Measurements from ENCODE around the gene P2RY6.

P2RY6 gene

DNA sequence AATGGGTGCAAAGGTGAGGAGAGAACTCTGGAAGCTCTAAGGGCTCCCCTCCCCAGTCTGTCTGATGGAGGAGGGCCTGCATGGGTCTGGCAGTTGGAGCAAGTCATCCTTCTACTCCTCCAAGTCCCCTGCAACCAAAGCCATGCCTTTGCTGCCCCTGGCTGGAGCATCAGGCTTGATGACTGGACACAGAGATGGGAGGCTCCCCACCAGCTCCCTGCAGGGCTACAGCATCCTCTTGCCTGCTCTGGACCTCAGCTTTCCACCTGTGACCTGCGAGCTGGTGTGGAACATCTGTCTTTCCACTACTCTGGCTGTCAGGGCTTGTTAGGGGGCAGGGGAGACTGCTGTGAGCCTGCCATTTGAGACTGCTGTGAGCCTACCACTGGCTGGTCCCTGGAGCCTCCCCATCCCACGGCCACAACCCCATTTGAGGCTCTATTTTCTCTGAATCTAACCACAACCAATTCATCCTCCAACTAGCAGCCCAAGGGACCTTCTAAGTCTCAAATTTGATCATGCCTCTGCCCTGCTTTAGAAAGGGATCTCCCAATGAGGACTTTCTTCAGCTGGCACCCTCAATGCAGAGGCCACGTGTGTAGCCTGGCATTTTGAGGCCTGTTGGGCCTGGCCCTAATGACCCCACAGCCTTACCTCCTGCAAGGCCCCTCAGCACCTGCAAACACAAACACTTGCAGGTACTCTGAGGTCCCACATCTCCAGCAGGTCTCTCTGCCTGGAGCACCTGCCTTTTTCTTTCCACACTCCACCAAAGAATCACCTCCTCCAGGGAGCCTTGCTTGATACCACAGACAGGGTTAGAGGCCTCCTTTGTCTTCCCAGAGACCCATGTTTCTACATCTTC lies 9.9 kb downstream of the P2RY6 start:
- no peak for DNase-seq

DNA sequence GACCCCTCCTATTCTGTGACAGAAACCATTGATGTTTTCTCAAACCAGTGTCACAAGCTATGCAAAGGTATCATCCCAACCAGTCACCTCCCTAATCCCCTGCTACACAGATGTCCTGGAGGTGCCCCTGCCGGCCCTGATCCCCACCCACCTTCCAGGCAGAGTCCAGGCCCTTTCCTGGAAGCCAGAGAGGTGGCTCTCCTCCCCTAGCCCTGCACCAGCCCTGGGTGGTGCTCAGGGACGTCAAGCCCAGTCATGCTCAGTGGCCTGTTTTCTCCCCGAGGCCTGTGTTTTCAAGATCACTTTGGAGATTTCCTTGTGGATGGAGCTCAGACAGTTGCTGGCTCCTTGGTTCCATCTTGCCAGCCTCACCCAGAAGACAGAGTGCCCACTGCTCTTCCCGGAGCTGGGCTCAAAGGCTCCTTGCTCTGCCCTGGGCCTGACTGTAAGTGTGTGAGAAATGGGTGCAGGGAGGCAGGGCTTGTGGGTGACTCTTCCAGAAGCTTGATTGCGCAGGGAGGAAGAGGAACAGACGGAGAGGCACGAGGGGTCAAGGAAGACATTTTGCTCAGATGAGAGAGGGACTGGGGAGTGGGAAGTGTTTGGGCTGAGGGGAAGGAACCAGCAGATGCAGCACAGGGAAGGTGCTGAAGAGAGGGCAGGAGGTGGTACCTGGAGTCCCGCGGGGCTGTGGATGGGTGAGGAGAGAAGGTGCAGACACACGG lies 11.3 kb downstream of the P2RY6 start:
- no peak for DNase-seq

DNA sequence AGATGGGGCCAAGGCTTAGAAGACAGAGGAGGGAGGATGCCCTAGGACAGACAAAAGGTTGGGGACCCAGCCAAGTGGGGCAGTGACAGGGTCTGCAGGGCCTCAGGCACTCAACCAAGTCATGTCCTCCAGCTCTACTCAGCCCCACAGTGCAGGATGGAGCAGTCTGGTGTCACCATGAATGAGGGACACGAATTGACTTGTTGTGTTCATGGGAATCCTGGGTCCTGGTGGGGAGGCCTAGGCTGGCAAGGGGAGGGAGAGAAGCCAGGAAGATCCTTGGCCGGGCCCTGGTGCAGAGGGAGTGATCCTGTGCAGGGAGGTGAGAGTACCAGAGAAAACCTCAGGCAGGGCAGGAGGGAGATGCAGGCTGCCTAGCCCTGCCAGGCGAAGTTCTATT lies 12.0 kb downstream of the P2RY6 start:
- no peak for DNase-seq

DNA sequence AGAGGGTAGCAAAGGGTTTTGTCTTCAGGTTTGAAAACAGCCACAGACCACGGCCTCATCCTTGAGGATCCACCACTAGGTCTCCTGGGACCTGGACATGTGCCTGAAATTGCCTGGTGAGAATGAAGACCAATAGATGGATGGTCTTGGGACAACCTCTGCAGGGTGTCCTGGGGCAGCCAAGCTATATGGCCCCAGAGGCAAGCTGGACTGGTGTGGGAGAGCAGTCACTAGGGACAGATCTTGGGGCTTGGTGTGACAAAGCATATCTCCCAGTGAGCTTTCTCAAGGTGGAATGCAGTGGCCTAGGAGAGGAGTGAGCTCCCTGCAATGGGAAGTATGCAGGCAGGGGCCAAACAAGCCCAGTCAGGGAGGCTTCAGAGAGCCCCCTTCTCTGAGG lies 13.6 kb downstream of the P2RY6 start:
- no peak for DNase-seq

DNA sequence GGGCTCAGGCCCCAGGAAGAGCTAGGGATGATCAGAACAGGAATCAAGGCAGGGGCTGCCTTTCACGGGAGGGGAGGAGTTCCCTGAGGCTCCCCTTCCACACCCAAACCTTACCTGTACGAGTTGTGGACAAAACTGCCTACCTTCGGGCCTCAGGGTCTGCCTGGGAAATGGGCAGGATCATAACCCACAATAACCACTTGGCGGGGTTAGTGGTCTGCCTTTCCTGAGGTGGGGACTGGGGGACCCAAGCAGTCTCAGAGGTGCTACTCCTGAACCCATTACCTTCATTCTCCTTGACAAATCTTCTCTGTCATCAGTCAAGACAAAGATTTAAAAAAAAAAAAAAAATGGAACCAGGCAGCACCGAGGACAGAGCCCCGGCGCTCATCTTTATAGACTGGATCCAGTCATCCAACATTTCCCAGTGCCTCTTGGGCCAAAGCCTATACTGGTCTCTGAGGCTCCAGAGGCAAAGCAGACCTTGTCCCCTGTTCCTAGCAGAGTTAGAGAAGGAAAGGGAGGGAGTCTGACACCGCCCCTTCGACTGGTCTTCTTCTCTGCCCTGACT lies 14.2 kb downstream of the P2RY6 start:
- DNase-seq = no peak

DNA sequence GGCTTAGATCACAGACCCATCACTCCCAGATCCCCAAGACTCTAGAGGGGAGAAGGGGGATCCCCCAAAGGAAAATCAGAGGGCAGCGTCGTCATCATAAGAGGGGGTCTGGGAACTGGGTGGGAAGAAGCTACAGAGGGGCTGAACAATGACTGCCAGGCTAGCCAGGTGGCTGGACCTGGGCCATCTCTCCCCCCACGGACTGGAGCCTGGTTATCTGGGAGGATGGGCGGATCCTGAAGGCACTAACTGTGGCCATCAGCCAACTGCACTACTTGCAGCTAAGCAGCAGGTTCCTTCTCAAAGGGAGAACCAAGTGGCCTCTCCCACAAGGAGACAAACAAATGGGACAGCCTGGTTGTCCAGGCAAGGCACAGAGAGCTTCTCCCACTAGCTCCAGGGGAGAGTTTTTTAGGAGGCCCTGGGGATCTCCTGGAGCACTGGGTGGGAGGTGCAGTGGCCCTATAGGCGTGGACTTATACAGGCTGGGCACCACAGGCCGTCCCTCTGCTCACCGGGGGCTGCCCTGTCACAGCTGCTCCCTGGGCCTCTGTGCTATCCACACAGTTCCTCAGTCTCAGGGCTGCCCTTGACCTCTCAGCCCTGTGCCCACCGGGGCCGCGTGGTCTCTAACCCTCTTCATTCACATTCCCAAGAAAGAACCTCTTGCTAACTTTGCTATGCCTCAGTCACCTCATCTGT lies 15.4 kb downstream of the P2RY6 start:
- no peak for DNase-seq

DNA sequence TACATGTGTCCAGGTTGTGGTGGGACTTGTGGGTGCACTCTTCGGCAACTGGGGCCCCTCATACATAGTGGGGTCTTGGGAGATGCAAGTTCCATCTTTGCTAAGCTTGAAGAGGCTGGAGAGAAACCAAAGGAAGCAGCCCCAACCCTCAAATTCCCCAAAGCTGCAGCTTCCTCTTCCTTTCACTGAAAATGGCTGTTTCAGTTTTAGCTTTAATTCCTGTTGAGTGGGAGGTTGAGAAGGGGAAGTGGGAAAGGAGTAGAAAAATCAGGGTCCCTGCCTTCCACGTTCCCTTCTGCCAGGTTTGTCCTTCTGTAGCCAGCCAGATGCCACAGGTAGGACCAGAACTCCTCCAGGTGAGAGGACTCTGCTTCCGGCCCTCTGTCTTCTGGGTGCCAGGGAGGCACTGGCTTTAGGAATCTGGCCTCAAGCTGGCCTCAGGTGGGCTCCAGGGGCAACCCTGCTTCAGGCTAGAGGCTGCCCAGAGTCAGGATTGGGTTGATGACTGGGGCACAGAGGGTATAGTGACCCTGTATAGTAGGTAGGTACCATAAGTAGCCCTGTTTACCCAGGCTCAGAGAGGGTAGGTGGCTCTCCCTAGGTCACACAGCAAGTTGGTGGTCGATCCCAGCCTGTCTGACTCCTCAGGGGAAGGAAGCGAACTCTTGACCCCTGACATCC lies 16.2 kb downstream of the P2RY6 start:
- DNase-seq = no peak

DNA sequence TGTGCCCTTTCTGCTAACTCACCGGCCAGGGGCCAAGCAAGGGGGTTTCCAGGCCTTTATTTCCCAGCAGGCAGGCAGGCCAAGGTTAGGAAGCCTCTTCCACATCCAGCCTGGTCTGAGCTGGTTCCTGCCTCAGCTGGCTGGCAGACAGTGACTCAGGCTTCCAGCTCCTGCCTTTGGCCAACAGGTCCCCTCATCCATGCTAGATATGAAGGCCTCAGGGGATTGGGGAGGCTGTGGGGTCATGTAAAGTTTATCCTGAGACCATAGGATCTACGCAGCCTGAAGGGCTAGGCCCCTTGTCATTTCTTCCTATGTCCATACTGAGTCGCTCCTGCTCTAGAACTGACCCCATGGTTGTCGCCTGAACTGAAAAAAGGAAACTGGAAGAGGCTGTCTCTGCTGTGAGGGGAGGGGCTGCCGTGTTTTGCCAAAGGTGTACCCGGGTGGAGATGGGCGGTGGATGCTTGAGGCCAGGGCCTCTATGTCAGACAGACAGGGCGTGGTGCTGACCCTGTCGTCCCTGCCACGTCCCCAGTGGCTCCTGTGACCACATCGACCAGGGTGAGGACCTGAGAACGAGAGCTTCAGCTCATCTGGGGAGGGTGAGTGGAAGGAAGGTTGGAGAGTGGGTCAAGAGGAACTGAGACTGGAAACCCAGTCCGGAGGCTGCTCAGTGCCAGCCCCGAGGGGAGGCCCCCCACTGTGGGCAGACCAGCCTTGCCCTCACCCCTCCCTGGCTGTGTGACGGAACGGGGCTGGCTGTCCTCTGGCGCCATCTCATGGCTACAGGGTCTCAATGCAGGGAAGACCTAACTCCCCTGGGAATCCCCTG lies 17.0 kb downstream of the P2RY6 start:
- DNase-seq = peak in 3 of 5 donors; percentile 24 to 37 (median 32)

DNA sequence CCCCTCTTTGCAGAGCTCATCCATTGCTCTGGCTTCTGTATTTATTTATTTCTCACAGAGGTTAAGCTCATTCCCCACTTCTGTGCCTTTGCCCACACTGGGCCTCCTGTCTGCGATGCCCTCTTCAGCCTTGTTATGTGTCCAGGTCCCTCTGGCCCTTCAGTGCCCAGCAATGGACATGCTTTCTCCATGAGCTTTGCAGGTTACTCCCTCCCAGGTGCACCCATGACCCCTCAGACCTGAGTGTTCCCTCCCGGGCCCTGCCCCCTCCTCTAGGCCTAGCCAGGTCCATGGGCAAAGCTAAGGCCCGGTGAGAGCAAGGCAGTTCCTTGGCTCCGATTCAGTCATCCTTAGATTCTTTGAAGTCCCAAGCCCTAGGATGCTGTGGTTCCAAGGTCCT lies 18.4 kb downstream of the P2RY6 start:
- DNase-seq = no peak

DNA sequence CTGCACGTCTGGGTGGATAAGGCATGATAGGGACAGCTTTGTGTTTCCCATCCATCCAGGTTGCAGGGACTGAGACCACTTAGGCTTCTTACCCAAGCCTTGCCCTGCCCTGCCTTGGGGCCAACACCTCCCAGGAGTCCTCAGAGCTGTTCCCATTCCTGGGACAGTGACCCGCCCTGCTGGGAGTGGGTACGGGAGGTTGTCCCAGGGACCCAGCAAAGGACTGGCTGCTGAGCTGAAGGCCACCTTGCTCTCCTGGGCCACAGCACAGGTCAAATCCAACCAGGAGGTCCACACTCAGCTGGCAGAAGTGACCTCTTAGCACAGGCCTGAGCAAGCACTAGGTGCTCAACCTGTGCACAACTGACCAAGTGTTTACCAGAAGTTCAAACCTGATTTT lies 19.1 kb downstream of the P2RY6 start:
- DNase-seq = no peak

DNA sequence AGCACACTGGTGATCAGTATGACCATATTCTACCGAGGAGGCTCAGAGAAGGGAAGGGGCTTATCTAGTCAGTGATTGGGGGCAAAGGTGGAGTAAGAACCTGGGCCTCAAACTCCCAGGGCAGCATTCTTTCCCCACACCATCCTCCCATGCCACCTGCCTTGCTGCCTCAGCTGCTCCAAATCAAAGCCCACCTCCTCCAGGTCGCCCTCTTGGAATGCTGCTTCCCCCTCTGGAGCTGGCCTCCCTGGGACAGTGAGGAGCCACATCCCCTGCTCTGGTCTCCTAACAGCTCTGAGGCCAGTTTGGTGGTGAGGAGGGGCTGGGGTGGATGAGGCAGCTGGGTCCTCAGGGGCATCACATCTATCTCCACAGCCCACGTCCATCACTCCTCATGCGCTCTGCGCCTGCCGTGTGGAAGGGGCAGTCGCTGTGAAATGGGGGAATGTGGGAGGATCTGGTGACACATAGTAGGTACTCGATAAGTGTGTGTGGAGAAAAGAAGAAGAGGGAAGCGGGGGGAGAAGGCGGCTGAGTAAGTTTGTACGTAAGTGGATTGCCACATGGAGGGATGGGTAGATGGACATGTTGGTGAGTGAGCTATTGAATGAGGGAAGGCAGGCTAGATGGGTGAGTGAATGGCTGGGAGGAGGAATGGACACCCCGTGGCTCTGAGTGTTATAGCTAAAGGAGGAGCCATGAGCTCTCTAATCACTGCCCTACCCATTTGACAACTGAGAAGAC lies 19.8 kb downstream of the P2RY6 start:
- DNase-seq = no peak

DNA sequence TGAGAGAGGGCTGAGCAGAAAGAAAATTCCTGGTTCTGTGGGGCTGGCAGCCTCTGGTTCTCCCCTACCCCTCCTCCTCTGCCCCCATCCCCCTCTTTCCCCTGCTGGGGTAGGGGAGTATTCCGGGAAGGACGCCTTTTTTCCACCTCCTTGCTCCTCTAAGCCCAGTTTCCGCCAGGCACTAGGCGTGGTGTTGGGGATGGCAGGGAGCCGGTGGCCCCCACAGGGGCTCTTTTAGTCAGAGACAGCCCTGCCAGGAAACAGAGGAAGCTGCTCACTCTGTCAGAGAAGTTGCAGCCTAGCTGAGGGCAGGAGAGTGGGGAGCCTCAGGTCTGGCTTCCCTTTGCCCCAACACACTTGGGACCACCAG lies 20.4 kb downstream of the P2RY6 start:
- no peak for DNase-seq

DNA sequence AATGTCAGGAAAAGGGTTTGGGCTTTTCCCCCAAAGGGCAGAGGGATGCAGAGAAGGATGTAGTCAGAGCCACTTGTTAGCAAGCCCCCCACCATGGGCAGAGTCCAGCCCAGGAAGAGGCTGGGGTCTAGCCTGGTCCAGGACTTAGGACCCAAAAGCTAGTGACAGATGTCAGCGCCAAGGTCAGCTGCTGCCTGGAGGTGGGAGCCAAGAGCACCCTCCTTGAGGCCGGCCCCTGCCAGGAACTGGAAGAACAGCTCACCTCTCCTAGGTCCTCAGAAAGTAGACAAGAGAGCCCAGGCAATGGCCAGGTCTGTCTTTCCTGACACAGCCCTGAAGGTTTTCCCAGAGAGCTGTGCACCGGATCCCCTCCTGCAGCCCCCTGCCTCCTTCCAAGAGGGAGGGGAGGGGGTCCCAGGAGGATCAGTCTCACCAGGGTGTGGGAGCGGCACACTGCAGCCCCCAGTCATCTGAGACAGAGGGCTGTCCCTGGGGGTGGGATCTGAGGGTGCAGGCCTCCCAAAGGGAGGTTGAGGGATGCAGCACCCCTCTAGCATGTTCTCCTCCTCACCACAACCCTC lies 21.3 kb downstream of the P2RY6 start:
- no peak for DNase-seq

DNA sequence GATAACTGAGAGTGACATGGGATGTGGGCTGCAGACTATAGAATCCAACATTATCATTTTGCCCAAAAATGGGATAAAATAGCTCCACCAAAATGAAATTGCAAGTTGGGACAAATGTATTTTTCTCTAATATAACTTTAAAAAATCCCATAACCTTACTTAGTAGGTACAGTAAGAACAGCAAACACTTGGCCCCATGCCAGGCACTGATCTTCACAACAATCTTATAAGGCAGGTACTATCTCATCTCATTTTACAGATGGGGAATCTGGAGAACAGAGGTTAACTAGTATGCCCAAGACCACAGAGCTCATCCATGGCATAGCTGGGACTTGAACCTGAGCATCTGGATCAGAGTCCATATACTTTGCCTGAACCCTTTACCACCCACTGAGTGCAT lies 22.5 kb downstream of the P2RY6 start:
- DNase-seq = no peak

DNA sequence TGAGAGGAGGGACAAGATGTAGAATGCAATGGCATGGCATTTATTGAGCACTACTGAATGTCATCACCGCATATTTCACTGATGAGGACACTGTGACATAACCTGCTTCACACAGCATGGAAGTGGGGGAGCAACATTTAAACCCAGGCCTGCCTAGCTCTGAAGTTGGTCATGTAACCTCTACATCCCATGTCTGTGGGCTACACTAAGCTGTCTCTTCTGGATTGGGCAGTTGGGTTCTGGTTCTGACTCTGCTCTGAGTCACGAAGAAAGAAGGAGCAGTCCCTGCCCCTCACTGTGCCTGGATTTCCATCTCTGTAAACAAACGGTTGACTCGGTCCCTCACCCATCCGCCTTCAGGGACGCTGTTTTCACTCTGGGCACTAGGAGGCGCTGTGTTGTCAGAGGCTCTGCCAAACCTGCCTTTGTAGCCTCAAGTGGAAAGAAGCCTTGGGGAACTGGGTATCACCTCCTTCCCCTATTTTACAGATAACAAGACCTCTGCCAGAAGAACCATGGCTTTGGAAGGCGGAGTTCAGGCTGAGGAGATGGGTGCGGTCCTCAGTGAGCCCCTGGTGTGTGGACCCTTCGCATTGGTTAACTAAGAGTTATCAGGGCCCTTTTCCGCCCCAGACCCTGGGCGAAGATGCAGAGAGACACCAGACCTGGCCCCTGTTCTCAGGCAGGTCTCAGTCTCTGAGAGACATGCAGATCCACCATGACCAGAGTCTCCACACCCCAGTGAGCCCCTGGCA lies 23.3 kb downstream of the P2RY6 start:
- peak in 4 of 5 donors; percentile 42 to 69 (median 56) for DNase-seq

DNA sequence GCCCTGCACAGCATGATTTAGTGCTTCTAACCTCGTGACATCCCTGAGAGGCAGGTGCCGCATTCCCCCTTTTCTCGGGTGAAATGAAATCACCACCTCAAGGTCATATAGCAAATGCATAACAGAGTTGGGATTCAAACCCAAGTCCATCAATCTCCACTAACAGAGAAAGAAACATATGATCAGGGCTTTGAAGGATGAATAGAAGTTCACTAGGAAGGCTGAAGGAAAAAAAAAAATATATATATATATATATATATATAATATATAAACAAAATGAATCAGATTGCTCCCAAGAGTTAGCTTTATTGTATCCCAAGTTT lies 23.8 kb downstream of the P2RY6 start:
- DNase-seq = no peak

DNA sequence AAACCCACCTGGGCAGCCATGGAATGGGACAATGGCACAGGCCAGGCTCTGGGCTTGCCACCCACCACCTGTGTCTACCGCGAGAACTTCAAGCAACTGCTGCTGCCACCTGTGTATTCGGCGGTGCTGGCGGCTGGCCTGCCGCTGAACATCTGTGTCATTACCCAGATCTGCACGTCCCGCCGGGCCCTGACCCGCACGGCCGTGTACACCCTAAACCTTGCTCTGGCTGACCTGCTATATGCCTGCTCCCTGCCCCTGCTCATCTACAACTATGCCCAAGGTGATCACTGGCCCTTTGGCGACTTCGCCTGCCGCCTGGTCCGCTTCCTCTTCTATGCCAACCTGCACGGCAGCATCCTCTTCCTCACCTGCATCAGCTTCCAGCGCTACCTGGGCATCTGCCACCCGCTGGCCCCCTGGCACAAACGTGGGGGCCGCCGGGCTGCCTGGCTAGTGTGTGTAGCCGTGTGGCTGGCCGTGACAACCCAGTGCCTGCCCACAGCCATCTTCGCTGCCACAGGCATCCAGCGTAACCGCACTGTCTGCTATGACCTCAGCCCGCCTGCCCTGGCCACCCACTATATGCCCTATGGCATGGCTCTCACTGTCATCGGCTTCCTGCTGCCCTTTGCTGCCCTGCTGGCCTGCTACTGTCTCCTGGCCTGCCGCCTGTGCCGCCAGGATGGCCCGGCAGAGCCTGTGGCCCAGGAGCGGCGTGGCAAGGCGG lies 24.5 kb downstream of the P2RY6 start:
- DNase-seq = no peak

DNA sequence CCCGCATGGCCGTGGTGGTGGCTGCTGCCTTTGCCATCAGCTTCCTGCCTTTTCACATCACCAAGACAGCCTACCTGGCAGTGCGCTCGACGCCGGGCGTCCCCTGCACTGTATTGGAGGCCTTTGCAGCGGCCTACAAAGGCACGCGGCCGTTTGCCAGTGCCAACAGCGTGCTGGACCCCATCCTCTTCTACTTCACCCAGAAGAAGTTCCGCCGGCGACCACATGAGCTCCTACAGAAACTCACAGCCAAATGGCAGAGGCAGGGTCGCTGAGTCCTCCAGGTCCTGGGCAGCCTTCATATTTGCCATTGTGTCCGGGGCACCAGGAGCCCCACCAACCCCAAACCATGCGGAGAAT lies 25.1 kb downstream of the P2RY6 start:
- DNase-seq = no peak

DNA sequence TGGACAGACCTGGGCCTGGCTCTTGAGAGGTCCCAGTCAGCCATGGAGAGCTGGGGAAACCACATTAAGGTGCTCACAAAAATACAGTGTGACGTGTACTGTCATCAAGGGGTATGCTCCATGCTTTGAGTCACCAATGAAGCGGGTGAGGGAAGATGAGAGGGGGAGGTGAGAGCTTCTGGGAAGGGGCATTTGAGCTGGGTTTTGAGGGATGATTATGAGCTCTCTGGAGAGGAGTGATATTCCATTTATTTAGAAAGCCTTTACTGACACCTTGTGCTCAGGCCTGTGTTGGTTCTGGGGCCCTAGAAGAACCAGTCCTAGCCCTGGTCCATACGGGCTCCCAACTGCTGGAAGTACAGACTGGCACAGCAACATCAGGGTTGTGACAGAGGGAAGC lies 25.6 kb downstream of the P2RY6 start:
- no peak for DNase-seq

All from T-helper 1 cell (primary cell).